B cell (primary cell): ENCODE data around the gene ERC1. TPM values are rescaled to one million over a fixed set of nuclear protein-coding genes. Genes with fewer than 3 reads are reported as not detected.

Source experiments
- ATAC-seq: fragments of 200-7000 bp; cut with Tn5 transposase; one replicate; pipeline ENCODE4 v1.10.0; 2021; ENCODE audit warnings: low read depth, mild to moderate bottlenecking, moderate number of reproducible peaks, moderate library complexity
- CTCF ChIA-PET: fragments of 350-600 bp; sonication (Branson Sonifier 250); formaldehyde crosslinking; loops from one replicate; lab custom pipeline; 2021; ENCODE audit warnings: antibody characterized with exemption, inconsistent platforms; lab: Charles Lee
- POLR2A ChIA-PET: fragments of 350-600 bp; sonication (Branson Sonifier 250); formaldehyde crosslinking; loops from one replicate; lab custom pipeline; 2021; ENCODE audit warnings: antibody characterized with exemption; lab: Charles Lee
- DNase-seq: peaks from one replicate; pipeline ENCODE4 v3.0.0; 2013
- H2AFZ ChIP-seq: 2 replicates; pipeline ENCODE4 v1.6.1; 2012; ENCODE audit warnings: mild to moderate bottlenecking, low read depth, low read length; ENCODE audit not compliant: insufficient read depth, poor library complexity, severe bottlenecking
- H3K27ac ChIP-seq, 2 donors: 1 replicate in 1 of 2; 2 replicates in 1 of 2; pipeline ENCODE4 v1.5.1; 2012 to 2013; ENCODE audit warnings: low read length in 2 of 2, mild to moderate bottlenecking in 2 of 2, moderate library complexity in 1 of 2
- H3K27me3 ChIP-seq, 4 experiments: fragments of 200-600 bp in 1 of 4; sonication (generic) in 1 of 4; replicated peaks in 1 of 4; 1 replicate in 2 of 4; 2 replicates in 2 of 4; pipeline versions ENCODE4 v1.6.1 to v1.7.0; 2013 to 2016; ENCODE audit warnings: low read length in 3 of 4, mild to moderate bottlenecking in 2 of 4, mixed read lengths in 1 of 4, moderate library complexity in 1 of 4; ENCODE audit not compliant: insufficient read depth in 4 of 4, control insufficient read depth in 3 of 4; ENCODE audit errors: control extremely low read depth in 1 of 4
- H3K36me3 ChIP-seq, 2 experiments: replicated peaks in 1 of 2; 1 replicate in 1 of 2; 2 replicates in 1 of 2; pipeline versions ENCODE4 v1.6.1 to v1.7.1; 2013; ENCODE audit warnings: low read length in 1 of 2; ENCODE audit not compliant: insufficient read depth in 2 of 2, control insufficient read depth in 1 of 2; ENCODE audit errors: control extremely low read depth in 1 of 2, extremely low read depth in 1 of 2
- H3K4me1 ChIP-seq, 2 donors: fragments of 200-600 bp in 1 of 2; sonication (generic) in 1 of 2; 1 replicate in 1 of 2; 2 replicates in 1 of 2; pipeline versions ENCODE4 v1.5.1 to v1.6.1; 2013 to 2017; ENCODE audit warnings: low read length in 2 of 2; ENCODE audit not compliant: control insufficient read depth in 2 of 2, insufficient read depth in 2 of 2
- H3K4me2 ChIP-seq: replicated peaks from 2 replicates; pipeline ENCODE3; 2012; ENCODE audit warnings: mild to moderate bottlenecking, low read depth, low read length; ENCODE audit not compliant: poor library complexity, severe bottlenecking
- H3K4me3 ChIP-seq, 5 experiments: fragments of 200-600 bp in 1 of 5; sonication (generic) in 1 of 5; 1 replicate in 3 of 5; 2 replicates in 2 of 5; pipeline versions ENCODE4 v1.5.1 to v1.7.0; 2011 to 2016; ENCODE audit warnings: low read length in 4 of 5, mild to moderate bottlenecking in 4 of 5, low read depth in 2 of 5, control low read depth in 1 of 5, moderate library complexity in 1 of 5; ENCODE audit not compliant: insufficient read depth in 1 of 5; ENCODE audit errors: control extremely low read depth in 1 of 5, extremely low read depth in 1 of 5
- H3K79me2 ChIP-seq: fragments of 200-600 bp; sonication (generic); one replicate; pipeline ENCODE4 v1.6.0; 2016; ENCODE audit warnings: low read length; ENCODE audit not compliant: control insufficient read depth, insufficient read depth
- H3K9ac ChIP-seq: fragments of 200-600 bp; sonication (generic); 2 replicates; pipeline ENCODE4 v1.6.1; 2017; ENCODE audit warnings: mild to moderate bottlenecking, low read length, moderate library complexity
- H3K9me3 ChIP-seq, 3 donors: one replicate each; pipeline versions ENCODE4 v1.6.1 to v1.7.1; 2013; ENCODE audit warnings: low read length in 2 of 3; ENCODE audit not compliant: control insufficient read depth in 2 of 3, insufficient read depth in 1 of 3; ENCODE audit errors: control extremely low read depth in 1 of 3
- H4K20me1 ChIP-seq: 2 replicates; pipeline ENCODE4 v1.6.0; 2012; ENCODE audit warnings: mild to moderate bottlenecking, low read length; ENCODE audit not compliant: insufficient read depth, control insufficient read depth, poor library complexity, severe bottlenecking
- H3K27ac Mint-ChIP-seq: one replicate; pipeline ENCODE4 v1.8.0; 2021; ENCODE audit warnings: mixed read lengths
- H3K27me3 Mint-ChIP-seq: one replicate; pipeline ENCODE4 v1.8.0; 2021; ENCODE audit warnings: mixed read lengths
- H3K4me1 Mint-ChIP-seq: one replicate; pipeline ENCODE4 v1.8.0; 2021; ENCODE audit warnings: mixed read lengths
- H3K4me3 Mint-ChIP-seq: one replicate; pipeline ENCODE4 v1.8.0; 2021; ENCODE audit warnings: mixed read lengths
- H3K9me3 Mint-ChIP-seq: one replicate; pipeline ENCODE4 v1.8.0; 2022; ENCODE audit warnings: mixed read lengths; ENCODE audit not compliant: insufficient read depth
- EZH2 ChIP-seq: IDR thresholded peaks from 2 replicates; pipeline ENCODE4 v1.6.1; 2012; ENCODE audit warnings: borderline replicate concordance, low read depth, mild to moderate bottlenecking, moderate library complexity, low read length; ENCODE audit not compliant: insufficient read depth, poor library complexity, severe bottlenecking
- WGBS: methylation state at CpG from one replicate; pipeline ENCODE4 v1.1.5; 2013; ENCODE audit warnings: missing lambda C conversion rate; ENCODE audit not compliant: insufficient coverage; 5-methylcytosine and 5-hydroxymethylcytosine counted together
- intact Hi-C: fragments of 100-400 bp; cut with micrococcal nuclease; formaldehyde crosslinking; loops from one replicate; pipeline ENCODE4 v1.10.0; 2022
- polyA plus RNA-seq: library from polyadenylated mRNA; depleted of rRNA; stranded (reverse); fragments of >200 nt; gene quantifications from 2 replicates; pipeline ENCODE4 v1.2.3, GENCODE V29; 2012
- total RNA-seq, 2 donors: library from RNA; stranded (reverse); fragments of 120-200 nt in 1 of 2; gene quantifications; 1 replicate in 1 of 2; 2 replicates in 1 of 2; pipeline versions ENCODE4 v1.2.3 to v1.2.4, GENCODE V29; 2013 to 2022
- TF ChIP-seq, protein P1 (sequence below): fragments of 200-600 bp; IDR thresholded peaks from one replicate; pipeline ENCODE4 v1.8.0; 2022; ENCODE audit warnings: antibody characterized with exemption, mild to moderate bottlenecking

The ERC1 gene
- total and polyA plus RNA-seq, 2 donors (not counting 1 experiment from before 2014, with no cell fraction given), result 4.0 to 77.6 TPM

DNA sequence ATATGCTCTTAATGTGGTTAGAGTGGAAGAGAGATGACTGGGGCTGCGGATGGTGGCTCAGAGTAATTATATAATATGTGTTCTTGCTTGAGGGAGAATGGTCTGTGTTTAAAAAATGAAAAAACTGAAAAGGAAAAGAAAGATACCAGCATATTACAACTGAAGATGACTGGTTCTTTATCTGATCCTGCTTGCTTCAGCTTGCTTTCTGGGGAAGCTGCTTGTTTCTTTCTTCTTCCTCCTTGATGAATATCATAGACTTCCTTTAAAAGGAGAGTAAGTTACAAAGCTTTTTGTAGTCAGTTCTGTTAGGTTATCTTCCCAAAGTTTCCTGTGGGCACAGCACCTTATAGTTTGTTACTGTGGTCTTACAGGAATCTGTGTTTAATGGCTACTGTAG, 210.9 kb downstream of the ERC1 start:
- peaks cover 16% of the 10 kb centered on the region for H3K4me1 Mint-ChIP-seq
- intact Hi-C loops, result loop anchor here (5.0 kb wide), 2 partner anchors 85 to 405 kb away; no protein-coding TSS in a partner anchor
- POLR2A ChIA-PET, result no interaction called here
- Histone ChIP-seq H3K4me2 (no peak overlapping the region), H3K79me2 (peaks cover 3% of the 10 kb centered on the region), H3K27ac (peak overlapping the region in 1 of 2 donors; percentile 41), H2AFZ (peak overlapping the region; percentile 14), H3K4me3 (no peak overlapping the region), H3K36me3 (peaks cover 3 to 8% of the 10 kb centered on the region in 2 experiments), H3K27me3 (no peaks in the 10 kb centered on the region), H3K4me1 (peaks cover 23 to 42% of the 10 kb centered on the region in 2 donors), H4K20me1 (no peaks in the 10 kb centered on the region), H3K9ac (no peak overlapping the region), H3K9me3 (peaks cover 2 to 9% (median 5%) of the 10 kb centered on the region in 3 donors)
- no peaks in the 10 kb centered on the region for H3K9me3 Mint-ChIP-seq
- 100% methylated on average over 1 of the region's 1 CpG for WGBS
- DNase-seq (no peak), ATAC-seq (no peak)
- CTCF ChIA-PET, result interaction anchor here (0.7 kb wide), 1 partner anchor 62 kb away, joined by 3 read pairs; no protein-coding TSS in a partner anchor
- peak overlapping the region; percentile 22 for H3K27ac Mint-ChIP-seq
- H3K4me3 Mint-ChIP-seq, result no peak overlapping the region
- TF ChIP-seq EZH2, result no peak
- TF ChIP-seq, protein P1, sequence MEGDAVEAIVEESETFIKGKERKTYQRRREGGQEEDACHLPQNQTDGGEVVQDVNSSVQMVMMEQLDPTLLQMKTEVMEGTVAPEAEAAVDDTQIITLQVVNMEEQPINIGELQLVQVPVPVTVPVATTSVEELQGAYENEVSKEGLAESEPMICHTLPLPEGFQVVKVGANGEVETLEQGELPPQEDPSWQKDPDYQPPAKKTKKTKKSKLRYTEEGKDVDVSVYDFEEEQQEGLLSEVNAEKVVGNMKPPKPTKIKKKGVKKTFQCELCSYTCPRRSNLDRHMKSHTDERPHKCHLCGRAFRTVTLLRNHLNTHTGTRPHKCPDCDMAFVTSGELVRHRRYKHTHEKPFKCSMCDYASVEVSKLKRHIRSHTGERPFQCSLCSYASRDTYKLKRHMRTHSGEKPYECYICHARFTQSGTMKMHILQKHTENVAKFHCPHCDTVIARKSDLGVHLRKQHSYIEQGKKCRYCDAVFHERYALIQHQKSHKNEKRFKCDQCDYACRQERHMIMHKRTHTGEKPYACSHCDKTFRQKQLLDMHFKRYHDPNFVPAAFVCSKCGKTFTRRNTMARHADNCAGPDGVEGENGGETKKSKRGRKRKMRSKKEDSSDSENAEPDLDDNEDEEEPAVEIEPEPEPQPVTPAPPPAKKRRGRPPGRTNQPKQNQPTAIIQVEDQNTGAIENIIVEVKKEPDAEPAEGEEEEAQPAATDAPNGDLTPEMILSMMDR, result no peak
- no peaks in the 10 kb centered on the region for H3K27me3 Mint-ChIP-seq

DNA sequence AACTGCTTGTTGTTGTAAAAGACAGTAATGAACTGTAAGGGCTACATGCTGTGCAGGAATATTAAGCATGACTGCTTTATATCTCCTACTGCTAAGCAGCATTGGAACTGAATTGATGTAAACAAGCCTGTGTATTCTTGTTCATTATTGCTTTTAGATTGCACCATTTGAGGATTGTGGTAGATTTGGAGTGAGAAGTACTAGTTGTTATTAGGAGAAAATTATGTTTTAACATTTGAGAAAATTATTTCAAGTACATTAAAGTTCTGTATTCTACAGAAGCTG, 212.7 kb downstream of the ERC1 start:
- Histone ChIP-seq H2AFZ (peak overlapping the region; percentile 48), H3K36me3 (no peaks in the 10 kb centered on the region), H3K27me3 (no peaks in the 10 kb centered on the region), H3K9ac (peak overlapping the region; percentile 72), H3K9me3 (peaks cover 0 to 5% (median 3%) of the 10 kb centered on the region in 3 donors), H3K79me2 (no peaks in the 10 kb centered on the region), H3K4me2 (peak overlapping the region; percentile 75), H4K20me1 (no peaks in the 10 kb centered on the region), H3K4me3 (peak overlapping the region in 3 of 5 experiments; percentile 3 to 74 (median 34)), H3K4me1 (peaks cover 23 to 48% of the 10 kb centered on the region in 2 donors), H3K27ac (peak overlapping the region; percentile 86 to 94)
- H3K9me3 Mint-ChIP-seq, result no peaks in the 10 kb centered on the region
- H3K4me3 Mint-ChIP-seq, result no peak overlapping the region
- DNase-seq (peak; percentile 21), ATAC-seq (no peak)
- peaks cover 28% of the 10 kb centered on the region for H3K4me1 Mint-ChIP-seq
- intact Hi-C loops, result loop anchor here (5.0 kb wide), 2 partner anchors 86 to 404 kb away; no protein-coding TSS in a partner anchor
- CTCF ChIA-PET, result no interaction called here
- TF ChIP-seq EZH2, result no peak
- TF ChIP-seq, protein P1, result no peak
- H3K27me3 Mint-ChIP-seq, result no peaks in the 10 kb centered on the region
- POLR2A ChIA-PET, result no interaction called here
- no peak overlapping the region for H3K27ac Mint-ChIP-seq
